HEK293T (cell line): ENCODE data around the gene TNFRSF17.
"Not testable (repeated sequence)": the region's sequence is repeated elsewhere in the genome, so short reads cannot be mapped to it uniquely, and the experiment has no call there.

Source experiments
- CTCF ChIA-PET: fragments of 350-600 bp; formaldehyde crosslinking; extraction: SDS; loops from one replicate; lab custom pipeline; 2021; ENCODE audit warnings: antibody characterized with exemption, inconsistent platforms; lab: Yijun Ruan, JAX
- POLR2A ChIA-PET: fragments of 350-600 bp; formaldehyde crosslinking; extraction: SDS; loops from one replicate; lab custom pipeline; 2020; ENCODE audit warnings: antibody characterized with exemption, inconsistent platforms; lab: Yijun Ruan, JAX
- DNase-seq: peaks from one replicate; pipeline ENCODE4 v3.0.0; 2012; ENCODE audit warnings: mixed read lengths; ENCODE audit errors: extremely low spot score
- ARNT ChIP-seq: fragments of 450-650 bp; IDR thresholded peaks from 2 replicates; pipeline ENCODE4 v1.6.1; 2017; ENCODE audit warnings: mild to moderate bottlenecking
- BHLHE40 ChIP-seq: fragments of 450-650 bp; IDR thresholded peaks from 2 replicates; pipeline ENCODE4 v1.6.1; 2016; ENCODE audit warnings: mild to moderate bottlenecking, moderate library complexity, borderline replicate concordance
- CTBP1 ChIP-seq: fragments of 450-650 bp; IDR thresholded peaks from 2 replicates; pipeline ENCODE4 v1.6.1; 2016; ENCODE audit warnings: borderline replicate concordance
- FOXA1 ChIP-seq: fragments of 450-650 bp; IDR thresholded peaks from 2 replicates; pipeline ENCODE4 v1.6.1; 2016; ENCODE audit warnings: mild to moderate bottlenecking
- FOXK2 ChIP-seq: fragments of 450-650 bp; IDR thresholded peaks from 2 replicates; pipeline ENCODE4 v1.6.1; 2016; ENCODE audit warnings: mild to moderate bottlenecking
- FOXM1 ChIP-seq: fragments of 450-650 bp; IDR thresholded peaks from 2 replicates; pipeline ENCODE4 v1.6.1; 2017; ENCODE audit warnings: mild to moderate bottlenecking, borderline replicate concordance
- HDGF ChIP-seq: fragments of 450-650 bp; IDR thresholded peaks from 2 replicates; pipeline ENCODE4 v1.6.1; 2017; ENCODE audit warnings: antibody characterized with exemption, borderline replicate concordance
- L3MBTL2 ChIP-seq: fragments of 450-650 bp; conservative IDR thresholded peaks from 2 replicates; pipeline ENCODE4 v1.6.1; 2016; ENCODE audit warnings: mild to moderate bottlenecking
- LEF1 ChIP-seq: fragments of 450-650 bp; IDR thresholded peaks from 2 replicates; pipeline ENCODE4 v1.6.1; 2017; ENCODE audit warnings: mild to moderate bottlenecking, borderline replicate concordance
- NFRKB ChIP-seq: fragments of 450-650 bp; IDR thresholded peaks from 2 replicates; pipeline ENCODE4 v1.6.1; 2016; ENCODE audit warnings: mild to moderate bottlenecking, moderate library complexity
- SP1 ChIP-seq: fragments of 450-650 bp; IDR thresholded peaks from 2 replicates; pipeline ENCODE4 v1.6.1; 2017
- SUZ12 ChIP-seq: fragments of 450-650 bp; IDR thresholded peaks from 2 replicates; pipeline ENCODE4 v1.6.1; 2016; ENCODE audit warnings: mild to moderate bottlenecking
- TARDBP ChIP-seq: fragments of 450-650 bp; IDR thresholded peaks from 2 replicates; pipeline ENCODE4 v1.6.1; 2016
- ZNF384 ChIP-seq: fragments of 450-650 bp; IDR thresholded peaks from 2 replicates; pipeline ENCODE4 v1.6.1; 2016
- TF ChIP-seq, protein P1 (sequence below): fragments of 450-650 bp; IDR thresholded peaks from 2 replicates; pipeline ENCODE4 v1.6.1; 2016

Gene TNFRSF17

DNA sequence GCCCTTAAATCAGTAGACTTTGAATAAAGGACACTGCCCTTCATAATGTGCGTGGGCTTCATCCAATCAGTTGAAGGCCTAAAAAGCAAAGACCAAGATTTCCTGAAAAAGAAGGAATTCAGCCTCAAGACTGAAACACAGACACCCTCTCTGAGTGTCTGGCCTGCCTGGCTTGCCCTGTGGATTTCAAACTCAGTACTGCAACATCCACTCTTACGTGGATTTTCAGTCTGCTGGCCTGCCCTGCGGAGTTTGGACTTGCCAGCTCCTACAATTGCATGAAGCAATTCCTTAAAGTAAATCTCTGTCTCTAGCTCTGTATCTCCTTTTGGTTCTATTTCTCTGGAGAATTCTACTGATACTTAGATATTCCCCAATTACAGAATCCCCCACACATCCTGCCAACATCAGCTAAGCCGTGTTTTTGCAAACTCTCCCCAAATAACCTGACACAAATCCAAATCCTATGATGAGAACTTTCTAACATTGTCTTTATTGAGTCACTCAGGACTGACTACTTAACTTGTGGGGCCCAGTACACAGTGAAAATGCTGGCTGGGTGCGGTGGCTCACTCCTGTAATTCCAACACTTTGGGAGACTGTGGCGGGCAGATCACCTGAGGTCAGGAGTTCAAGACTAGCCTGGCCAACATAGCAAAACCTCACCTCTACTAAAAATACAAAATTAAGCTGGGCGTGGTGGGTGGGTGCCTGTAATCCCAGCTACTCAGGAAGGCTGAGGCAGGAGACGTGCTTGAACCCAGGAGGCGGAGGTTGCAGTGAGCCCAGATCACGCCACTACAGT, 7.2 kb upstream of the TNFRSF17 start:
- ChIA-PET CTCF (interaction anchor here (2.7 kb wide), 1 partner anchor 110 kb away, joined by 10 read pairs; no protein-coding TSS in a partner anchor), POLR2A (interaction anchor here (0.7 kb wide), 1 partner anchor 19 kb away, joined by 3 read pairs; the partner anchor contains the start of gene SNX29)
- TF ChIP-seq ARNT, result no peak
- no peak for TF ChIP-seq L3MBTL2
- DNase-seq, result no peak

DNA sequence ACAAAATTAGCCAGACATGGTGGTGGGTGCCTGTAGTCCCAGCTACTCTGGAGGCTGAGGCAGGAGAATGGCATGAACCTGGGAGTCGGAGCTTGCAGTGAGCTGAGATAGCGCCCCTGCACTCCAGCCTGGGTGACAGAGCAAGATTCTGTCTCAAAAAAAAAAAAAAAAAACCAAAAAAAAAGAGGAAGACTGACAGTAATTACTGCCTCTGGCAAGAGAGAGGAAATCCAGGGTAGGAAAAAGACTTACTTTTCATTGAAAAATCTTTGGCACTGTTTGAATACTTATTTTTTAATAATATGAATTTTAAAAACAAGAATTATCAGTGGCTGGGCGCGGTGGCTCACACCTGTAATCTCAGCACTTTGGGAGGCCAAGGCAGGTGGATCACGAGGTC, 2.6 kb upstream of the TNFRSF17 start:
- DNase-seq, CTCF ChIA-PET, POLR2A ChIA-PET: not testable (repeated sequence)

DNA sequence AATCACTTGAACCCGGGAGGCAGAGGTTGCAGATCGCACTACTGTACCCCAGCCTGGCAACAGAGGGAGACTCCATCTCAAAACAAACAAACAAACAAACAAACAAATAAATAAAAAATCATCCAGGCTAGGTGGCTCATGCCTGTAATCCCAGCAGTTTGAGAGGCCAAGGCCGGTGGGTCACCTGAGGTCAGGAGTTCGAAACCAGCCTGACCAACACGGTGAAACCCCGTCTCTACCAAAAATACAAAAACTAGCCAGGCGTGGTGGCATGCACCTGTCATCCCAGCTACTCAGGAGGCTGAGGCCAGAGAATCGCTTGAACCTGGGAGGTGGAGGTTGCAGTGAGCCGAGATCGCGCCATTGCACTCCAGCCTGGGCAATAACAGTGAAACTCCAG, 2.0 kb upstream of the TNFRSF17 start:
- DNase-seq, CTCF ChIA-PET: not testable (repeated sequence)
- POLR2A ChIA-PET, result interaction anchor here (1.5 kb wide), 1 partner anchor 14 kb away, joined by 7 read pairs; the partner anchor contains the start of gene SNX29

DNA sequence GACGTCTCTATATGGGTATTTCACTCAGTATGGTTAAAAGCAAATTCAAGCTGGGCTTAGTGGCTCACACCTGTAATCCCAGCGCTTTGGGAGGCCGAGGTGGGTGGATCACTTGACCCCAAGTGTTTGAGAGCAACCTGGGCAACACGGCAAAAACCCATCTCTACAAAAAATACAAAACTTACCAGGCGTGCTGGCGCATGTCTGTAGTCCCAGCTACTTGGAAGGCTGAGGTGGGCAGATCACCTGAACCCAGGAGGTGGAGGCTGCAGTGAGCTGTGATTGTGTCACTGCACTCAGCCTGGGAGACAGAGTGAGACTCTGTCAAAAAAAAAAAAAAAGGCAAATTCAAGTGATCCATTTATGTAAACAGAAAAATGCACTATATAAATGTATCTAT, 1.3 kb upstream of the TNFRSF17 start:
- ChIA-PET POLR2A (interaction anchor here (1.5 kb wide), 1 partner anchor 13 kb away, joined by 7 read pairs; the partner anchor contains the start of gene SNX29), CTCF (interaction anchor here (1.4 kb wide), 1 partner anchor 104 kb away, joined by 4 read pairs; no protein-coding TSS in a partner anchor)
- DNase-seq, result no peak
- TF ChIP-seq LEF1 (no peak), SP1 (no peak)
- TF ChIP-seq, protein P1, sequence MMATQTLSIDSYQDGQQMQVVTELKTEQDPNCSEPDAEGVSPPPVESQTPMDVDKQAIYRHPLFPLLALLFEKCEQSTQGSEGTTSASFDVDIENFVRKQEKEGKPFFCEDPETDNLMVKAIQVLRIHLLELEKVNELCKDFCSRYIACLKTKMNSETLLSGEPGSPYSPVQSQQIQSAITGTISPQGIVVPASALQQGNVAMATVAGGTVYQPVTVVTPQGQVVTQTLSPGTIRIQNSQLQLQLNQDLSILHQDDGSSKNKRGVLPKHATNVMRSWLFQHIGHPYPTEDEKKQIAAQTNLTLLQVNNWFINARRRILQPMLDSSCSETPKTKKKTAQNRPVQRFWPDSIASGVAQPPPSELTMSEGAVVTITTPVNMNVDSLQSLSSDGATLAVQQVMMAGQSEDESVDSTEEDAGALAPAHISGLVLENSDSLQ, result no peak

DNA sequence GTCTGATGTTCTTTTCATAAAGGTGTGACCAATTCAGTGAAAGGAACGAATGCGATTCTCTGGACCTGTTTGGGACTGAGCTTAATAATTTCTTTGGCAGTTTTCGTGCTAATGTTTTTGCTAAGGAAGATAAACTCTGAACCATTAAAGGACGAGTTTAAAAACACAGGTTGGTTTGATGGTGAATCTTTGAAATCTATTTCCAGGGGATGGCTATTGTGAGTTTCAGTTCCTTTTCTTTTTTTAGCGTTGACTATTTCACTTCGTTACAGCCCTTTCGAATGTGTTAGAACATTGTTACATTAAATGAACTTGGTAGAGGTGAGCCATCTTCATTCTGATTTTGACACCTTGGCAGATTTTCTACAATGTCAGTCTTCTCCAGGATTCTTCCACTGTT, 1.2 kb downstream of the TNFRSF17 start:
- ChIA-PET CTCF (no interaction called here), POLR2A (interaction anchor here (2.7 kb wide), 1 partner anchor 11 kb away, joined by 19 read pairs; the partner anchor contains the start of gene SNX29)
- TF ChIP-seq ZNF384 (no peak), FOXK2 (no peak), FOXM1 (no peak), HDGF (no peak), FOXA1 (no peak), SUZ12 (no peak), ARNT (no peak), SP1 (no peak), TARDBP (no peak), NFRKB (no peak)
- TF ChIP-seq, protein P1, result no peak
- DNase-seq, result no peak

- POLR2A ChIA-PET, result interaction anchor here (2.7 kb wide), 1 partner anchor 9 kb away, joined by 19 read pairs; the partner anchor contains the start of gene SNX29
- no peak for DNase-seq
- TF ChIP-seq ARNT (no peak), ZNF384 (no peak), LEF1 (no peak), BHLHE40 (no peak), HDGF (no peak), TARDBP (no peak), SUZ12 (no peak), FOXA1 (no peak), CTBP1 (no peak), SP1 (no peak)
- TF ChIP-seq, protein P1, result no peak
- CTCF ChIA-PET, result interaction anchor here (2.7 kb wide), 1 partner anchor 101 kb away, joined by 12 read pairs; no protein-coding TSS in a partner anchor
Observed at GRCh38 chr16:11967195-11967911, 2.3 kb downstream of the TNFRSF17 start.

DNA sequence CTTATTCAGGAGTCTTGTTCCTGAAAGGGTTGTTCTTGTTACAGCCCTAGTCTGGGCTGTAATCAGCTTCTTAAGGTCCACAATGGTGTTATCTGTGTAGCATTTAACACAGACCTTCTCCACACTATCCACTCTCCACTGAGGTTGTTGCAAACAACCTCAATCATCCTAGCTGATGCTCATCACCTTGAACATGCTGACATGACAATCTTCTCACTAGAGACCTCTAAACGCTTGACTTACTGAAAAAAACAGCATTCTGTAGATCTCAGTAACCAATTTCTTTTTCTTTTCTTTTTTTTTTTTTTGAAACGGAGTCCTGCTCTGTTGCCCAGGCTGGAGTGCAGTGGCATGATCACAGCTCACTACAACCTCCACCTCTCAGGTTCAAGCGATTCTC, 3.6 kb downstream of the TNFRSF17 start:
- no peak for DNase-seq
- POLR2A ChIA-PET, result interaction anchor here (0.5 to 2.7 kb wide), 3 partner anchors 8 to 80 kb away, joined by 3 to 19 read pairs (median 3); partner anchors contain the start of gene SNX29
- TF ChIP-seq NFRKB, result no peak
- CTCF ChIA-PET, result interaction anchor here (2.7 kb wide), 1 partner anchor 99 kb away, joined by 12 read pairs; no protein-coding TSS in a partner anchor

DNA sequence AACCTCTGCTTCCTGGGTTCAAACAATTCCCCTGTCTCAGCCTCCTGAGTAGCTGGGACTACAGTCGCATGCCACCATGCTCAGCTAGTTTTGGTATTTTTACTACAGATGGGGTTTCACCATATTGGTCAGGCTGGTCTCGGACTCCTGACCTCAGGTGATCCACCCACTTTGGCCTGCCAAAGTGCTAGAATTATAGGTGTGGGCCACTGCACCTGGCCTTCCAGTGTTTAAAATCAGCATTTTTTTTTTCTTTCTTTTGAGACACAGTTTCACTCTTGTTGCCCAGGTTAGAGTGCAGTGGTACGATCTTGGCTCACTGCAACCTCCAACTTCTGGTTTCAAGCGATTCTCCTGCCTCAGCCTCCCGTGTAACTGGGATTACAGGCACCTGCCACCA, 5.3 kb downstream of the TNFRSF17 start:
- CTCF ChIA-PET, DNase-seq, POLR2A ChIA-PET: not testable (repeated sequence)
